Mesodermal cell (in vitro differentiated cells): ENCODE results near the gene CTNS.
A peak's percentile ranks its signal among the peaks of the same experiment; 100 is the strongest.
"Not testable (repeated sequence)": the region's sequence is repeated elsewhere in the genome, so short reads cannot be mapped to it uniquely, and the experiment has no call there.

Experiments used
- H3K27ac ChIP-seq: 2 replicates; pipeline ENCODE4 v1.7.0; 2013; ENCODE audit warnings: mild to moderate bottlenecking, low read depth, low read length, moderate library complexity; ENCODE audit not compliant: severe bottlenecking
- H3K36me3 ChIP-seq: 2 replicates; pipeline ENCODE4 v1.7.1; 2013; ENCODE audit warnings: mild to moderate bottlenecking, low read length, moderate library complexity; ENCODE audit not compliant: control insufficient read depth, insufficient read depth
- H3K4me1 ChIP-seq: one replicate; pipeline ENCODE4 v1.7.1; 2013; ENCODE audit warnings: mild to moderate bottlenecking, low read length; ENCODE audit not compliant: insufficient read depth, control insufficient read depth, poor library complexity, severe bottlenecking
- H3K4me3 ChIP-seq: 2 replicates; pipeline ENCODE4 v1.7.0; 2013; ENCODE audit warnings: low read length, control low read depth, mild to moderate bottlenecking; ENCODE audit not compliant: insufficient read depth, poor library complexity, severe bottlenecking; ENCODE audit errors: extremely low read depth
- H3K9me3 ChIP-seq: 2 replicates; pipeline ENCODE4 v1.7.1; 2013; ENCODE audit warnings: mild to moderate bottlenecking, low read length, moderate library complexity; ENCODE audit not compliant: control insufficient read depth
- WGBS, 2 experiments: methylation state at CpG; one replicate each; pipeline ENCODE4 v1.1.5; 2013; ENCODE audit warnings: missing lambda C conversion rate in 2 of 2; ENCODE audit not compliant: insufficient coverage in 2 of 2; 5-methylcytosine and 5-hydroxymethylcytosine counted together

CTNS gene

GRCh38 chr17:3699951-3700350 lies 63.4 kb downstream of the CTNS start:
- Histone ChIP-seq H3K36me3 (no peaks in the 10 kb centered on the region), H3K27ac (no peak overlapping the region), H3K9me3 (peaks cover 8% of the 10 kb centered on the region), H3K4me3 (no peak overlapping the region), H3K4me1 (peaks cover 8% of the 10 kb centered on the region)
- 93 to 96% methylated on average over 3 to 4 of the region's 4 CpGs for WGBS, 2 experiments

DNA sequence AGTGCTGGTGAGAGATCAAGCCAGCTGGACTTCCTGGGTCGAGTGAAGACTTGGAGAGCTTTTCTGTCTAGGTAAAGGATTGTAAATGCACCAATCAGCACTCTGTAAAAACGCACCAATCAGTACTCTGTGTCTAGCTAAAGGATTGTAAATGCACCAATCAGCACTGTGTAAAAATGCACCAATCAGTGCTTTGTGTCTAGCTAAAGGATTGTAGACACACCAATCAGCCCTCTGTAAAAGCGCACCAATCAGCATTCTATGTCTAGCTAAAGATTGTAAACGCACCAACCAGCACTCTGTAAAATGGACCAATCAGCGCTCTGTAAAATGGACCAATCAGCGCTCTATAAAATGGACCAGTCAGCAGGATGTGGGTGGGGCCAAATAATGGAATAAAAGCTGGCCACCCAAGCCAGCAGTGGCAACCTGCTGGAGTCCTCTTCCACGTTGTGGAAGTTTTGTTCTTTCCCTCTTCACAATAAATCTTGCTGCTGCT lies 65.5 kb downstream of the CTNS start:
- not testable (repeated sequence) for H3K4me1 ChIP-seq, H3K36me3 ChIP-seq, H3K27ac ChIP-seq, H3K4me3 ChIP-seq, H3K9me3 ChIP-seq
- WGBS, 2 experiments = 88 to 94% methylated on average over 3 to 7 of the region's 7 CpGs

DNA sequence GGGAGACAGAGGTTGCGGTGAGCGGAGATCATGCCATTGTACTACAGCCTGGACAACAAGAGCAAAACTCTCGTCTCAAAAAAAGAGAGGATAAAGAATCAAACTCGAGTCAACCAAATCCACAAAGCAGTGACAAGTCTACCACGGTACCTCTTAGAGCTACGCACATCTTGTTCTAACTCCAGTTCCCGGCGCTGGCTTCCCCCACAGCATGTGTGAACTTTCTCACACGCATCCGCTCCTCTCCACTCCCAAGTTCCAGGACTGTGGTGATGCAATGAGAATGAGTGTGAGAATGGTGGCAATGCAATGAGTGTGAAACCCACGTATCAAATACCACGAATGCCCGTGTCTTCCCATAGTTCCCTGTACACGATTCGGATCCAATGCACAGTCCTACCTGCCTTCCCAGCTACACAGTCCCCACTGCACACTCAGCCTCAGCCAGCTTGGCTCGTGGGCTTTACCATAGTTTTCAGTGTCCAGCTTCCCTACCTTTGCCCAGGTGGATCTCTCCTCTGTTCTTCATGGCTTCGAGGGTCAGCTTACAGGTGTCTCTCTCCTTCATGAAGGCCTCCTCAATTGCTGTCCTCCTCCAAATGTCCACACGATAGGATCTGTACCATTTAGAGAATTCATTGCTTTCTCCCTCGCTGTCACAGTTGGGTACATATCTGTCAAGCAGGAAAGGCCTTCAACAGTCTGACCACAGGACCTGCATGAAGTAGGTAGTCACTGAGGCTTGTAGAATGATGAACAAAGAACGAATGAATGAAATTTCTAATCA lies 68.6 kb downstream of the CTNS start:
- no peak overlapping the region for H3K4me3 ChIP-seq
- no peak overlapping the region for H3K27ac ChIP-seq
- H3K36me3 ChIP-seq = no peaks in the 10 kb centered on the region
- H3K9me3 ChIP-seq = no peaks in the 10 kb centered on the region
- 83 to 88% methylated on average over 16 of the region's 20 CpGs for WGBS, 2 experiments
- H3K4me1 ChIP-seq = no peaks in the 10 kb centered on the region

DNA sequence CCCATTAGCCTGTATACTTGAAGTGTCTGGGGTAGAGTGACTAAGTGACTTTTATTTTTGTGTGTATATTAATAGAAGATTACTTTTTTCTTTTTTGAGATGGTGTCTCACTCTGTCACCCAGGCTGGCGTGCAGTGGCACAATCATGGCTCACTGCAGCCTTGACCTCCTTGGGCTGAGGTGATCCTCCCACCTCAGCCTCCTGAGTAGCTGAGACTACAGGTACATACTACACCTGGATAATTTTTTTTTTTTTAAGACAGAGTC lies 69.1 kb downstream of the CTNS start:
- not testable (repeated sequence) for H3K9me3 ChIP-seq, H3K4me1 ChIP-seq, H3K36me3 ChIP-seq, H3K27ac ChIP-seq, H3K4me3 ChIP-seq
- 75 to 100% methylated on average over 1 of the region's 1 CpG for WGBS, 2 experiments

GRCh38 chr17:3708366-3708765 lies 71.8 kb downstream of the CTNS start:
- H3K9me3 ChIP-seq = no peaks in the 10 kb centered on the region
- H3K4me1 ChIP-seq = no peaks in the 10 kb centered on the region
- WGBS, 2 experiments = 94 to 100% methylated on average over 3 of the region's 3 CpGs
- H3K36me3 ChIP-seq = peaks cover 18% of the 10 kb centered on the region
- H3K4me3 ChIP-seq = no peak overlapping the region
- H3K27ac ChIP-seq = no peak overlapping the region

DNA sequence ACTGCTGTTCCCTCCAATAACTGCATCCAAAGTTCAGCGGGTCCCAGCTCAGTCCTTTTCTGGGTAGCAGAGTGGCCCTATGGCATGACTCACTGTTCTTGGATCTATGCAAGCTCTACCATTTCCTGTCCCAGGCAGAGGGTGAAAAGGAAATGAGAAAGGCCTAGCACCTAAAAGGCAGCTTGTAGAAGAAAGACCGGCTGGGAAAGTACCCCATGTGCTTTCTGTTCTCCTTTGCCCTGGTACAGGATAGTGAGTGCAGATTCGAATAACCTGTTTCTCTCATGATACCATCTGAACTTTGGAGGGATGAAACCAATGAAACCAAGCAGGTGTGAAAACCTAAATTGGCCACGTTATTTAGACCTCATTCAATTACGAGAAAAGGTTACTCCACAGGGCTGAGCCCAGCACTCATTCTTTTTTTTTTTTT lies 74.4 kb downstream of the CTNS start:
- WGBS, 2 experiments = 65 to 80% methylated on average over 3 of the region's 5 CpGs
- no peaks in the 10 kb centered on the region for H3K4me1 ChIP-seq

More for the DNA sequence above, 74.4 kb downstream of the CTNS start:
- Histone ChIP-seq H3K9me3 (no peaks in the 10 kb centered on the region), H3K27ac (peak overlapping the region; percentile 59), H3K36me3 (peaks cover 32% of the 10 kb centered on the region), H3K4me3 (no peak overlapping the region)
